ENCODE measurements around the gene ITPR1.

- no peak for TF ChIP-seq CTCF (tag by site-specific recombination; IDR thresholded peaks at IDR 0.05)
- no peak for TF ChIP-seq SALL2 (tag by site-specific recombination; IDR thresholded peaks at IDR 0.05; ENCODE audit: borderline replicate concordance)
These were observed 264.6 kb downstream of the ITPR1 start for GRCh38 chr3:4757575-4758248.

All from HEK293 (cell line).